Esophagus muscularis mucosa (tissue), 3 donors: ENCODE results near the gene PCBP3.

ENCODE experiments used
- CTCF ChIP-seq, 3 experiments: fragments of 200-600 bp in 2 of 3; fragments of 450-650 bp in 1 of 3; sonication (generic) in 2 of 3; IDR thresholded peaks; one replicate each; pipeline ENCODE4 v1.5.1; 2017 to 2019; ENCODE audit warnings: antibody characterized with exemption in 3 of 3, mild to moderate bottlenecking in 2 of 3, moderate library complexity in 1 of 3
- POLR2A ChIP-seq: fragments of 450-650 bp; IDR thresholded peaks from one replicate; pipeline ENCODE4 v1.6.1; 2017; ENCODE audit warnings: antibody characterized with exemption, moderate library complexity, mild to moderate bottlenecking, low read depth
- POLR2AphosphoS5 ChIP-seq, 2 donors: sonication (generic); formaldehyde crosslinking; IDR thresholded peaks; one replicate each; pipeline ENCODE4 v1.6.1; 2017; ENCODE audit warnings: antibody characterized with exemption in 2 of 2

- no peak for TF ChIP-seq CTCF (IDR thresholded peaks at IDR 0.05)
- no peak for TF ChIP-seq POLR2A
- TF ChIP-seq POLR2AphosphoS5 (IDR thresholded peaks at IDR 0.05), result no peak
Measured at GRCh38 chr21:45709173-45709572, 65.6 kb downstream of the PCBP3 start.
